CD14-positive monocyte (primary cell): ENCODE data around the gene SLC44A2. TPM values are rescaled to one million over a fixed set of nuclear protein-coding genes. Genes with fewer than 3 reads are reported as not detected.

Source experiments
- DNase-seq, 3 donors: peaks; one replicate each; pipeline ENCODE4 v3.0.0-alpha.2; 2011 to 2022
- H2AFZ ChIP-seq: 2 replicates; pipeline ENCODE4 v1.6.0; 2012; ENCODE audit warnings: mild to moderate bottlenecking, low read depth, low read length, inconsistent platforms; ENCODE audit not compliant: insufficient read depth, poor library complexity, severe bottlenecking
- H3K27ac ChIP-seq, 2 donors: 1 replicate in 1 of 2; 2 replicates in 1 of 2; pipeline ENCODE4 v1.5.1; 2012 to 2013; ENCODE audit warnings: low read length in 2 of 2, control low read depth in 1 of 2, inconsistent platforms in 1 of 2, low read depth in 1 of 2, mild to moderate bottlenecking in 1 of 2
- H3K27me3 ChIP-seq, 2 donors: one replicate each; pipeline versions ENCODE4 v1.6.0 to v1.6.1; 2011 to 2013; ENCODE audit warnings: low read length in 2 of 2; ENCODE audit not compliant: control insufficient read depth in 2 of 2, insufficient read depth in 2 of 2
- H3K36me3 ChIP-seq, 2 donors: replicated peaks in 1 of 2; 1 replicate in 1 of 2; 2 replicates in 1 of 2; pipeline versions ENCODE4 v1.5.1 to v1.6.1; 2012 to 2013; ENCODE audit warnings: low read length in 2 of 2, control low read depth in 1 of 2, inconsistent platforms in 1 of 2, mild to moderate bottlenecking in 1 of 2; ENCODE audit not compliant: insufficient read depth in 2 of 2, control insufficient read depth in 1 of 2
- H3K4me1 ChIP-seq, 2 donors: 1 replicate in 1 of 2; 2 replicates in 1 of 2; pipeline versions ENCODE4 v1.5.1 to v1.6.1; 2012 to 2013; ENCODE audit warnings: low read length in 2 of 2, control low read depth in 1 of 2, inconsistent platforms in 1 of 2, mild to moderate bottlenecking in 1 of 2, moderate library complexity in 1 of 2; ENCODE audit not compliant: insufficient read depth in 2 of 2, control insufficient read depth in 1 of 2
- H3K4me2 ChIP-seq: replicated peaks from 2 replicates; pipeline ENCODE3; 2012; ENCODE audit warnings: low read length, moderate library complexity, mild to moderate bottlenecking; ENCODE audit not compliant: poor library complexity, severe bottlenecking; ENCODE audit errors: extremely low read depth
- H3K4me3 ChIP-seq, 3 experiments: fragments of 200-600 bp in 1 of 3; sonication (generic) in 1 of 3; replicated peaks in 1 of 3; 1 replicate in 2 of 3; 2 replicates in 1 of 3; pipeline ENCODE4 v1.5.1; 2011 to 2013; ENCODE audit warnings: low read length in 3 of 3, mild to moderate bottlenecking in 3 of 3, control low read depth in 2 of 3, low read depth in 2 of 3, inconsistent platforms in 1 of 3, moderate library complexity in 1 of 3
- H3K79me2 ChIP-seq: 2 replicates; pipeline ENCODE4 v1.6.0; 2012; ENCODE audit warnings: mild to moderate bottlenecking, control low read depth, inconsistent platforms, low read length, moderate library complexity; ENCODE audit not compliant: insufficient read depth
- H3K9ac ChIP-seq: 2 replicates; pipeline ENCODE4 v1.6.0; 2017; ENCODE audit warnings: low read length, mild to moderate bottlenecking; ENCODE audit not compliant: insufficient read depth, poor library complexity, severe bottlenecking
- H3K9me3 ChIP-seq, 2 donors: replicated peaks in 1 of 2; 1 replicate in 1 of 2; 2 replicates in 1 of 2; pipeline versions ENCODE4 v1.5.1 to v1.6.1; 2012 to 2013; ENCODE audit warnings: low read length in 2 of 2, control low read depth in 1 of 2; ENCODE audit not compliant: control insufficient read depth in 1 of 2, insufficient read depth in 1 of 2
- H4K20me1 ChIP-seq: 2 replicates; pipeline ENCODE4 v1.6.0; 2012; ENCODE audit warnings: mild to moderate bottlenecking, low read length, control low read depth, moderate library complexity; ENCODE audit not compliant: insufficient read depth
- H3K27ac Mint-ChIP-seq, 7 donors: one replicate each; pipeline ENCODE4 v1.8.0; 2020; ENCODE audit warnings: mild to moderate bottlenecking in 7 of 7, mixed read lengths in 7 of 7, moderate library complexity in 6 of 7, inconsistent platforms in 2 of 7
- H3K27me3 Mint-ChIP-seq, 3 donors: one replicate each; pipeline ENCODE4 v1.8.0; 2021 to 2022; ENCODE audit warnings: low read depth in 3 of 3, mild to moderate bottlenecking in 3 of 3, mixed read lengths in 3 of 3, moderate library complexity in 3 of 3, inconsistent platforms in 1 of 3
- H3K36me3 Mint-ChIP-seq, 2 donors: one replicate each; pipeline ENCODE4 v1.8.0; 2020; ENCODE audit warnings: mixed read lengths in 2 of 2, inconsistent platforms in 1 of 2, mild to moderate bottlenecking in 1 of 2
- H3K4me1 Mint-ChIP-seq: one replicate; pipeline ENCODE4 v1.8.0; 2020; ENCODE audit warnings: mild to moderate bottlenecking, mixed read lengths
- H3K4me3 Mint-ChIP-seq, 2 donors: one replicate each; pipeline ENCODE4 v1.8.0; 2020; ENCODE audit warnings: mild to moderate bottlenecking in 2 of 2, mixed read lengths in 2 of 2, moderate library complexity in 1 of 2
- H3K9me3 Mint-ChIP-seq, 7 donors: one replicate each; pipeline ENCODE4 v1.8.0; 2020 to 2022; ENCODE audit warnings: mixed read lengths in 7 of 7, mild to moderate bottlenecking in 6 of 7, moderate library complexity in 6 of 7, inconsistent platforms in 2 of 7
- WGBS: methylation state at CpG from one replicate; pipeline ENCODE4 v1.1.5; 2013; ENCODE audit warnings: missing lambda C conversion rate; ENCODE audit not compliant: insufficient coverage; 5-methylcytosine and 5-hydroxymethylcytosine counted together
- intact Hi-C, 2 donors: fragments of 100-400 bp; cut with micrococcal nuclease; formaldehyde crosslinking; loops; one replicate each; pipeline versions ENCODE4 v1.15.0 to v1.15.1; 2023
- polyA plus RNA-seq, 3 donors: library from polyadenylated mRNA; depleted of rRNA in 1 of 3; unstranded in 2 of 3; stranded (reverse) in 1 of 3; fragments of 300-500 nt in 2 of 3; fragments of >200 nt in 1 of 3; fragmentation: Illumina TruSeq in 2 of 3; gene quantifications; 1 replicate in 2 of 3; 2 replicates in 1 of 3; pipeline ENCODE4 v1.2.3, GENCODE V29; 2012 to 2021
- TF ChIP-seq, protein P1 (sequence below): fragments of 200-600 bp; IDR thresholded peaks from one replicate; pipeline ENCODE4 v1.8.0; 2022; ENCODE audit warnings: antibody characterized with exemption, mild to moderate bottlenecking

The SLC44A2 gene
- polyA plus RNA-seq, 3 donors = 43.5 to 95.9 (median 69.4) TPM

DNA sequence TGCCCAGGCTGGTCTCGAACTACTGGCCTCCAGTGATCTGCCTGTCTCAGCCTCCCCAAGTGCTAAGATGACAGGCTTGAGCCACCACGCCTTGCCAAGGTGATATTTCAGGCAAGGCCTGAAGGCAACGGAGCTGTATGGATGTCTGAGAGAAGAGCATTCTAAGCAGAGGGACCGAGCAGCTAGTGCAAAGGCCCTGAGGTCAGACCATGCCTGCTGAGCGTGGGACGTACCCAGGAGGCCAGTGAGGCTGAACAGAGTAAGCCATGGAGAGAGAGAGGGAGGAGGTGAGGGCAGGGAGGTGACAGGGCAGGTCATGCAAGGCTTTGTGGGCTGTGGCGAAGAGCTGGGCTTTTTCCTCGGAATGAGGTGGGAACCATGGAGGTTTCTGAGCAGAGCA, 3.4 kb upstream of the SLC44A2 start:
- H3K36me3 ChIP-seq = no peaks in the 10 kb centered on the region
- H3K4me2 ChIP-seq = no peak overlapping the region
- Mint-ChIP-seq H3K27ac (no peak overlapping the region), H3K36me3 (peaks cover 18 to 25% of the 10 kb centered on the region in 2 donors), H3K9me3 (no peaks in the 10 kb centered on the region), H3K4me3 (no peak overlapping the region), H3K27me3 (peaks cover 0 to 12% (median 3%) of the 10 kb centered on the region in 3 donors), H3K4me1 (peaks cover 11% of the 10 kb centered on the region)
- H3K9ac ChIP-seq = no peak overlapping the region
- TF ChIP-seq, protein P1, sequence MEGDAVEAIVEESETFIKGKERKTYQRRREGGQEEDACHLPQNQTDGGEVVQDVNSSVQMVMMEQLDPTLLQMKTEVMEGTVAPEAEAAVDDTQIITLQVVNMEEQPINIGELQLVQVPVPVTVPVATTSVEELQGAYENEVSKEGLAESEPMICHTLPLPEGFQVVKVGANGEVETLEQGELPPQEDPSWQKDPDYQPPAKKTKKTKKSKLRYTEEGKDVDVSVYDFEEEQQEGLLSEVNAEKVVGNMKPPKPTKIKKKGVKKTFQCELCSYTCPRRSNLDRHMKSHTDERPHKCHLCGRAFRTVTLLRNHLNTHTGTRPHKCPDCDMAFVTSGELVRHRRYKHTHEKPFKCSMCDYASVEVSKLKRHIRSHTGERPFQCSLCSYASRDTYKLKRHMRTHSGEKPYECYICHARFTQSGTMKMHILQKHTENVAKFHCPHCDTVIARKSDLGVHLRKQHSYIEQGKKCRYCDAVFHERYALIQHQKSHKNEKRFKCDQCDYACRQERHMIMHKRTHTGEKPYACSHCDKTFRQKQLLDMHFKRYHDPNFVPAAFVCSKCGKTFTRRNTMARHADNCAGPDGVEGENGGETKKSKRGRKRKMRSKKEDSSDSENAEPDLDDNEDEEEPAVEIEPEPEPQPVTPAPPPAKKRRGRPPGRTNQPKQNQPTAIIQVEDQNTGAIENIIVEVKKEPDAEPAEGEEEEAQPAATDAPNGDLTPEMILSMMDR = no peak
- no peak for DNase-seq
- 100% methylated on average over 8 of the region's 8 CpGs for WGBS
- no peaks in the 10 kb centered on the region for H3K9me3 ChIP-seq
- no peak overlapping the region for H3K27ac ChIP-seq
- H3K79me2 ChIP-seq = no peaks in the 10 kb centered on the region
- H3K4me1 ChIP-seq = peaks cover 0 to 6% of the 10 kb centered on the region in 2 donors
- no peak overlapping the region for H3K4me3 ChIP-seq
- no peak overlapping the region for H2AFZ ChIP-seq
- peaks cover 82% of the 10 kb centered on the region for H4K20me1 ChIP-seq
- intact Hi-C loops = no loop called here
- no peaks in the 10 kb centered on the region for H3K27me3 ChIP-seq

- intact Hi-C loops = no loop called here
- H3K4me3 ChIP-seq = no peak overlapping the region
- H3K4me1 Mint-ChIP-seq = peaks cover 10% of the 10 kb centered on the region
- no peaks in the 10 kb centered on the region for H3K79me2 ChIP-seq
- no peak overlapping the region for H3K9ac ChIP-seq
- TF ChIP-seq, protein P1 = no peak
- H4K20me1 ChIP-seq = peaks cover 75% of the 10 kb centered on the region
- H3K4me1 ChIP-seq = peaks cover 0 to 6% of the 10 kb centered on the region in 2 donors
- no peaks in the 10 kb centered on the region for H3K27me3 ChIP-seq
- peaks cover 27 to 39% of the 10 kb centered on the region in 2 donors for H3K36me3 Mint-ChIP-seq
- H3K9me3 Mint-ChIP-seq = no peaks in the 10 kb centered on the region
- no peak for DNase-seq
- H2AFZ ChIP-seq = no peak overlapping the region
- no peaks in the 10 kb centered on the region for H3K9me3 ChIP-seq
- H3K4me2 ChIP-seq = no peak overlapping the region
- no peak overlapping the region for H3K27ac ChIP-seq
- no peak overlapping the region for H3K27ac Mint-ChIP-seq
- H3K27me3 Mint-ChIP-seq = peaks cover 0 to 11% (median 3%) of the 10 kb centered on the region in 3 donors
- WGBS = 92% methylated on average over 5 of the region's 6 CpGs
- H3K36me3 ChIP-seq = peaks cover 16 to 23% of the 10 kb centered on the region in 2 donors
- peak overlapping the region in 1 of 2 donors; percentile 27 for H3K4me3 Mint-ChIP-seq
Measured at GRCh38 chr19:10624585-10624984, 768 bp upstream of the SLC44A2 start.
